ENCODE data around the gene ADAMTS17.

Gene ADAMTS17

DNA sequence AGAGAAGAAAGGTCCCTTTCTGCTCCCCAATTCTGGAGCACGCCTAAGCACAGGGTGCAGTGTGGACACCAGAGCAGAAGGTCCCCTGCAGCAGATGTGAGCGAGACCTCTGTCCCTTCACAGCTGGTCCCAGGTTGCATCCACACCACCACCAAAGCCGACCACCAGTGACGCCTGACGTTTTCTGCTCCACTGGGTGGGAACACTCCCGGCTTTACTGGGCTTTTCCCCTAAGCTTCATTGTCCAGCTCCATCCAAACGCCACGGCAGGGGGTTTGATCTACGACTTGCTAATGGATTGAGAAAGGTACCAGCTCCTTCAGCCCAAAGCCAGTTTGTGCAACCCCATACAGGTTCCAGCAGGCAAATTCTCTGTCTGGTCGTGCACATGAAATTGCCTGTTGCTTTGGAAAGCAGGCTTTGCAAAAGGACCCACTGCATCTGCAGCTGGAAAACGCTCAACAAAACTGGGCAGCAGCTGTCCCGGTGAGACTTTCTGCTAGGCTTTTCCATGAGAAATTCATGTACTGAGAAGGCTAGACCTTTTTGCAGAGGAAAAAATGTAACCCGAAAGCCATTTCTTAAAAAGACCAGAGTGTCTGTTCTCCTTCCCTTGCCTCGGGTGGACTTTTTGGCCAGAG is 31.1 kb downstream of the ADAMTS17 start:
- no peak for DNase-seq (ENCODE audit: low read depth in 2 of 2)

DNA sequence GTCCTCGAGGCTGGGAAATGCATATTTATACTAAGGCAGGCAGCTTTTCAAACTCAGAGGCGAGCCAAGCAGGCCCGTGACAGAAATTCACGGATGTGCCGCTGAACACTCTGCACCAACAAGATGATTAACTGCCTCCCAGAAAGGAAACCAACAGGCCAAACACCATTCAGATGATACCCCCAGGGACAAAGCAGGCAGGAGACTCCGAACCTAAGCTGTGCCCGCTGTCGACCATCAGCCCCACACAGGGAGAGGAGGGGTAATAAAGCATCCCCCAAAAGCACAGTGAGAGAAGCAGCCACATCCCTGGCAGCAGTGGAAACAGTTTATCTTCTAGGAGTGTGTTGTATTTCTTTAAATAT is 31.8 kb downstream of the ADAMTS17 start:
- no peak for DNase-seq (ENCODE audit: low read depth in 2 of 2)

DNA sequence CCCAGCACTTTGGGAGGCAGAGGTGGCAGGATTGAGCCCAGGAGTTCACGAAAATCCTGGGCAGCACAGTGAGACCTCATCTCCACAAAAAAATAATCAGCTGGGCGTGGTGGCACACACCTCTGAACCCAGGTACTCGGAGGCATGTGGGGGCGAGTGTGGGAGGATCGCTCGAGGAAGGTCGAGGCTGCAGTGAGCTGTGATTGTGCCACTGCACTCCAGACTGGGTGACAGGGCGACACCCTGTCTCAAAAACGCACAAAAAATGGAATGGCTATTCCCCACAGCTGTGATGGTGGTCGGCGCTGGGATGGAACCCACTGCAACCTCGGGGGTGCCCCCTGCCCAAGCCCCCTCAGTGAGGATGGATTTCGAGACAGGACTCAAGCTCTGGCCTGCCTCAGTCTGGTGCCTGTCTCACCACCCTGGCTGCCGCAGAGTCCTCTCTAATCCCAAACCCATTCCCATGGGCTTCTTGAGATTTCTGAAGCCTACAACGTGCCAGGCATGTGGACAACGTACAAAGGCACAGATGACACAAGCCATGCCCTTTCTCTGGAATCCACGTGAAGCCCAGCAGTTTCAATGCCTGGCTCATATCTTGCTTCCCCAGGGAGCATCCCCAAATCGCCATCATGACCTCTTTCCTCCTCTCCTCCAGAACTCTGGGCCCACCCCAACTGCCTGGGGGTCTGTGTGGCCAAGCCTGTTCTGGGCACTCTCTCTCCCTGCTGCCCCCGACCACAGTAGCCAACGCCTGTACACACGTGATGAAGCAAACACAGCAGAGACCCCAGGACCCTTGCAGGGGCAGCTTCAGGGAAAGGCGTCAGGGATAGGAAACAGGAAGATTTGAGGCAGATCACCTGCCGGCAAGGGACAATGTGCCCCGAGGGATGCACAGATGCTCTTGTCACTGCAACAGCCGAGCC is 32.4 kb downstream of the ADAMTS17 start:
- no peak for DNase-seq (ENCODE audit: low read depth in 2 of 2)

DNA sequence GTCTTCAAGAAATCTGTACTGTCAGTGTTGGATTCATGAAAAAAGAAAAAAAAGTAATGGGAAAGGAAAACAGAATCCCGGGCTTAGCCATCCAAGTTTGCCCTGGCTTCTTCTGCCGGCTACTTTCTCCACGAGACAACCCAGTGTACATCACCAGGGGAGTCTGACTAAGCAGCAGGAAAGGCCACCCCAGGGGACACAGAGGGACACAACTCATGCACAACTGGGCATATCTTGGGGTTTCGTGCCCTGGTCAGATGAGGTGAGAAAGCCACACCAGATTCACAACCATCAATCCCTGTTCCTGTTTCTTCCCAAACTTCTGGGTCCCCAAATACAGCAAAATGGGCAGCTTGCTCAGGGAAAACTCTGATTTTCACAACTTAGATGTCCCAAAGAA is 33.2 kb downstream of the ADAMTS17 start:
- no peak for DNase-seq (ENCODE audit: low read depth in 2 of 2)

DNA sequence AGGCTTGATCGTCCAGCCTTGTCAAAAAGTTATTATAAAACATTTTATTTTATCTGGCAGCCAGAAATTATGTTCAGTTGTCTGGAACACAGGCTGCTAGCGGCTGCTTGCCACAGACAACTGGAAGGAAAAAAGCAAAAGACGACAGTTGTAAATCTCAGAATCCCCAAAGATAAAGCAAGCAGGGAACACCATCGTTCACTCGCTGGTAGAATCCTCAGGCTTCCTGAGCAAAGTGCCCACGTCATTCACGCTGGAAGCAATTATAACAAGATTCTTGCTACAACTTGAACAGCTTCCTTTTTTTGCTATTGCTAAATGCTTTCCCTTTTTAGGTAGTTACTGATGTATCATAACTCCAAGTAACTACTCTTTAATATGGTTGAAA is 33.6 kb downstream of the ADAMTS17 start:
- DNase-seq (ENCODE audit: low read depth in 2 of 2): no peak

DNA sequence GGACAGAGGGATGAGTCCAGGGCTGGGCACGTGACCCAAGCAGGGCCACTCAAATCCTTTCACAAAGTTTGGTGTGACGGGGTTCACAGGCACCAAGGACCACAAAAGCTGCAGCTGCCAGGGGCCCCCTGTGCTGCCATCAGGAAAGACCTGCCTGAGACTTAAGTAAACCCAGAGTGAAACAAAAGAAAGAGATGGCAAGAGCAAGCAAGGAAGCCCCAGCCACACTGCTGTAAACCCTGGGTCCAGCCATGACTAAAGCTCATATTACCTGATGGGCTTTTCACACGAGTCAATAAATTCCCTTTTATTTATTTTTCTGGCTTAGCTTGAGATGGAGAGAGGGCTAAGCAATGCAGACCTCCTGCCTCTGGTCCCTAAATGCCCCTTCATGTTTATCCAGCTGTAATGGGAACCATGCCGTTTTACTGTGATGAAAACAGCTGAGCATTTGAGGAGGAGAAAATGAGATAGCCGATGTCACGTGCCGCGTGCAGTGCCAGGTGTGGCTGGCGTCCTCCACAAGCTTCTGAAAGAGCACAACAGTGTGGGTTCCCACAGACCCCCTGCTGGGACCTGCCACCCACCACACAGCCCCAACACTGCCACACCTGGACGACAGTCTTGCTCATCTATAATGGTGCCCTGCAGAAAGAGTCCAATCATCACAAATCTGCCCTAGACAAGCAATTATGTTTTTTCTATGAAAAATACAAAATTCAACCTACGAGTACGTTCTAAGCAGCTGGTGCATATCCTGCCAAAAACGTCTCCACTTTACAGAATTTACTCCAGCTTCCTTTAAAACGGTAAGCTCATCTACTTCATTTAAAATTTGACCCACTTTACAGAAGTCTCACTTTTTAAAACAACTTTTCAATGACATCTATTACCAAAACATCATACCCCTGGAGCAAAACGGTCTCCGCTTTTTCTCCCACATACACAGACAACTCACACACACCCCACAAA is 34.2 kb downstream of the ADAMTS17 start:
- no peak for DNase-seq (ENCODE audit: low read depth in 2 of 2)

DNA sequence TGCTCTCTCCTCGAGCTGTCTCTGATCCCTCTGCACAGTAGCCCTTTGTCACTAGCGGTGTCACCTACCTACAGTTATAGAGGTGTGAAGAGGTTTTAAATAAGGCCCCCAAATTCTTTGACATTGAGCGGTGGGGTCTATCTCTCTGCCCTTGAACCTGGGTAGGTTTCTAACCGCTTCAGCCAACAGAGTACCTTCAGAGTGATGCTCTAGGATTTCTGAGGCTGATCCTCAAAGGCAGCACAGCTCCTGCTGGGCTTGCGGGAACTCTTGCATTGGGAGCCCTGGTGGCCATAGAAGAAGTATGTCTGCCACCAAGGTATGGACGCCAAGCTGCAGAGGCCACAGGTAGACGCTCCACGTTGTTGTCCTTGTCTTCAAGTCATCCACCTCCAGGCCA is 35.7 kb downstream of the ADAMTS17 start:
- no peak for DNase-seq (ENCODE audit: low read depth in 2 of 2)

DNA sequence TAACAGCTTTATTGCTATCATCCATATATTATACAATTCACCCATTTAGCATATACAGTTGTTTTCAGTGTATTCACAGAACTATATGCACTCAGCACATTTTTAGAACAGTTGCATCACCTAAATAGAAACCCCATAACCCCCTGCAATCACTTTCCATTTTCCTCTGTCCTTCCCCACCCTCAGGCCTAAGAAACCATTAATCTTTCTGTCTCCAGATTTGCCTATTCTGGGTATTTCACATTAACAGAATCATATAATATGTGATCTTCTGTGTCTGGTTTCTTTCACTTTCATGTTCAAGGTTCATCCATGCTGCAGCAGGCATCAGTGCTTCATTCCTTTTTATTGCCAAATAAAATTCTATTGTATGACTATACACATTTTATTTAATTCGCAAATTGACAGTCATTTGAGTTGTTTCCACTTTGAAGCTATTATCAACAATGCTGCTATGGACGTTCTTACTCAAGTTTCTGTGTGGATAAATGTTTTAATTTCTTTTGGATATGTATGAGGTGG is 39.8 kb downstream of the ADAMTS17 start:
- no peak for DNase-seq (ENCODE audit: low read depth in 2 of 2)

DNA sequence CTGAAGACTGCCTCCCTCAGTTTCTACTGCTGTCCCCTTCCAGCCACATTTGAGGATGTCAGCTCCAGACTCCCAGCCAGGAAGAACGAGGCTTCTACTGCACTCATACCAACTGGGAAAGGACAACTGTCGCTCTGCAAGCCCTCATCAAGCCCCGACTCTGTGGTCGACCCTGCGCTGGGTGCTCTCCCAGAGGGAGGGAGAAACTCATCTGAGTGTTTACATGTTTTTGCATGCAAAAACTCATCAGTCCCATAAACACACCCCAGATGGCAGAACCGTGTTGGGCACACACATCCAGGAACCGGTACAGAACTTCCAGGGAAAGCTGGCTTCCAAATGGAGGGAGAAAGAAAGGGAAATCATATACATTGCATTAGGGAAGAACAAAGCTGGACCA is 43.5 kb downstream of the ADAMTS17 start:
- no peak for DNase-seq (ENCODE audit: low read depth in 2 of 2)

DNA sequence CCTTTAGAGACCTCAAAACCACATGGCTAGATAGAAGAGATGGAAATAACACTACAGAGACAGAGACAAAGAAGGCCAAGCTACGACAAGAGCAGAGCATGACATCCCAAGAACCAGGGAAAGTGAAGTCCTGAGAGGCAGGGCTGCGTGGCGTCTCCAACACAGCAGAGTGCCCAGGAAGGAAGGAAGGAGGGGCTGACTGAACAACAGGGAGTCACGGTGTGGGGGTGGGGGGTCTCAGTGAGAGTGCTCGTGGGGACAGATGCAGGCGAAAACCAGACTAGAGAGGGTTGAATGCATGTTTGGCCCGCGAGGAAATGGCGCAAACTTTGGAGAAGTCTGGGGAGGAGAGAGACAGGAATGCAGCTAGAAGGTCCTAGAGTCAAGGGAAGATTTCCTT is 44.0 kb downstream of the ADAMTS17 start:
- no peak for DNase-seq (ENCODE audit: low read depth in 2 of 2)

DNA sequence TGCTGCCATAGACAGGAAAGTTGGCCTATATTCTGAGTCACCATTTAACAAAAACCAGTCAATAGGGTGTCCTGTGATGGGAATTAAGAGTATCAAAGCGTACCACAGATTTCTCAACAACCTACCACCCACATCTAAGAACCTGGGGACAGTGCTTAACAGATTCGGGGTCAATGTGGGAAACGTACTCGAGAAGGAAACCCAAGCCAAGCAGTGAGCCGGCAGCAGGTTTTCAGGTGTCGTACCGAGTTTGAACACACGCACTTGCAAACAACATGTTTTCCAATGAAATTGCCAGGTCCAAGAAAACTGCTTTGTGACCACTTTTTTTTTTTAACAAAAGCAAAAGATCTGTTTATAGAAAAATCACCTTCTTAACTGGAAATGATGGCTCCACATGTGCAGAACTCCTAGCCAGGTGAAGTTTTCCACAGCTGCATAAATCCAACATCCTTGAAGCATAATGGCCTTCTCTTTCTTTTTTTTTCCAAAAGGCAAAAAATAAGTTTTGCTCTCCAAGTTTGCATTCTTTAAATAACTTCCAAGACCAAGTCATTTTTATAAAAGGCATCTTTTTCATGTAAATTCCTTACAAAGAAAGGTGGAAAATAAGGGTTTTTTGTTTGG is 45.7 kb downstream of the ADAMTS17 start:
- no peak for DNase-seq (ENCODE audit: low read depth in 2 of 2)

DNA sequence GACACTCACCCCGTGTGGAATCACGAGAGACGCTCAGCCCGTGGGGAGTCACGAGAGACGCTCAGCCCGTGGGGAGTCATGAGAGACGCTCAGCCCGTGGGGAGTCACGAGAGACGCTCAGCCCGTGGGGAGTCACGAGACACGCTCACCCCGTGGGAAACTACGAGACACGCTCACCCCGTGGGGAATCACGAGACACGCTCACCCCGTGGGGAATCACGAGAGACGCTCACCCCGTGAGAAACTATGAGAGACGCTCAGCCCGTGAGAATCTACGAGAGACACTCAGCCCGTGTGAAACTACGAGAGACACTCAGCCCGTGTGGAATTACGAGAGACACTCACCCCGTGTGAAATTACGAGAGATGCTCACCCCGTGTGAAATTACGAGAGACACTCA is 49.8 kb downstream of the ADAMTS17 start:
- DNase-seq (ENCODE audit: low read depth in 2 of 2): no peak

DNA sequence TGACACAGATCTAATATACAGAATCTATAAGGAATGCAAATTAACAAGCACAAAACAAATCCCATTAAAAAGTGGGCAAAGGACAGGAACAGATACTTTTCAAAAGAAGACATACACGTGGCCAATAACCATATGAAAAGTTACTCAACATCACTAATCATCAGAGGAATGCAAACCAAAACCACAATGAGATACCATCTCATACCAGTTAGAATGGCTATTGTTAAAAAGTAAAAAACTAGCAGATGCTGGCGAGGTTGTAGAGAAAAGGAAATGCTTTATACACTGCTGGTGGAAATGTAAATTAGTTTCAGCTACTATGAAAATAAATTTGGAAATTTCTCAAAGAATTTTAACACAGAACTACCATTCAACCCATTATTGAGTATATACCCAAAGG is 50.7 kb downstream of the ADAMTS17 start:
- no peak for DNase-seq (ENCODE audit: low read depth in 2 of 2)

DNA sequence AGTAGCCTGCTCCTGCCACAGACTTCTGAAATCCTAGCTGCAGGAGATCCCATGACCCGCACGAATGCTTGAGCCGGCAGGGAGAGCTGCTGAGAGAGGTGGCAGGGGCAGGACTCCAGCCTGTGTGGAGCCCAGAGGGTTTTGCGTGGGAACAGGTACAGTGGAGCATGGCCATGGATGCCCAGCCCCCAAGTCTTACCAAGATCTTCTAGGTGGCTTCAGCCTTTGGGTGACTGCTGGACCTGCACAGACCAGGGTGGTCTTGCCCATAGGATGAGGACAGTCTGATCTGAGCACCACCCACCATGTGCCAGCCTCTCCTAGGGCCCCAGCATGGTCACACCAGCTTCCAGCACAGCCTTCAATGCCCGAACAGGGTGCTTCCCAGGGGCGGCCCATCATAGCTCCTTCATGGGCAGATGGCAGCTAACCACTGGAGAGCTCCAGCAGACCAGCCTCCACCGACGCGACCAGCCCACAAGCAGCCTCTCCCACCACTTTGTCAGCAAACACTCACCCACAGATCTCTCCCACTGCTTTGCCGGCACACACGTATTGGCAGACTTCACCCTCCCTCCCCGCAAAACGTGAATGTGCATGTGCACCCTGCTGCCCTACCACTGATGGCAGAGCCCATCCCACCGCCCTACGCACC is 56.0 kb downstream of the ADAMTS17 start:
- DNase-seq (ENCODE audit: low read depth in 2 of 2): no peak

DNA sequence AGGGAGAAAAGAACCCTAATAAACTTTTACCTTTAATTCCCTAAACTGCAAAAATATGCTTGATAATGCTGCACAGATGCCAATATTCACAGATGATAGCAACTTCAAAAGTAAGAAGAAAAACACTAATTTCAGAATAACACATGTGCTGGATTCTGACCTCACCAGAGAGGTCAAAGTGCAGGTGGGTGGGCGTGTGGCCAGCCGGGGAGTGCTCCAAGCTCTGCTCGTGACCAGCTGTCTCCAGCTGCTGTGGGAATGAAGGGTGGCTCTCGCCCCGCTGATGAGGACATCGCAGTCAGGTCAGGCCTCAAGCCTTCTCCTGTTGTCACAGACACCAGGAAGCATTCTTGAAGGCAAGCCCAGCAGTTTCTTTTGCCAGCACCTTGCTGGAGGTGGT is 57.1 kb downstream of the ADAMTS17 start:
- no peak for DNase-seq (ENCODE audit: low read depth in 2 of 2)

DNA sequence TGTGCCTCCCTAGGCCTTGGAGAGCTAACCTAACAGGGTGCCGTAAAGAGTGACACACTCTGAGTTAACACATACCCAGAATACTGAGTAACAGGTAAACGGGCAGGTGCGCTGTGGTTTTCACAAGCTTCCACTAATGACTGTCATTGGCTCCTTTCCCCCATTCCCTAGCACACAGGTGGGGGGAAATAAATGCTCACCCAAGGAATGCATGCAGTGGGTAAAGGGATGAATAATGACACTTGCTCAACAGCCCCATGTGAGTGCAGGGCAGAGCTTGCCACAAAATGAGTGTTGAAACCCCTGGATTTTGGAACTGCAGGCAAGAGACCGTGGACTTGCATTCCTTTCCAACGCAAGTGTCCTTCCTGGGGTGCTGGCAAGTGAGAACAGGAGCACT is 57.6 kb downstream of the ADAMTS17 start:
- no peak for DNase-seq (ENCODE audit: low read depth in 2 of 2)

DNA sequence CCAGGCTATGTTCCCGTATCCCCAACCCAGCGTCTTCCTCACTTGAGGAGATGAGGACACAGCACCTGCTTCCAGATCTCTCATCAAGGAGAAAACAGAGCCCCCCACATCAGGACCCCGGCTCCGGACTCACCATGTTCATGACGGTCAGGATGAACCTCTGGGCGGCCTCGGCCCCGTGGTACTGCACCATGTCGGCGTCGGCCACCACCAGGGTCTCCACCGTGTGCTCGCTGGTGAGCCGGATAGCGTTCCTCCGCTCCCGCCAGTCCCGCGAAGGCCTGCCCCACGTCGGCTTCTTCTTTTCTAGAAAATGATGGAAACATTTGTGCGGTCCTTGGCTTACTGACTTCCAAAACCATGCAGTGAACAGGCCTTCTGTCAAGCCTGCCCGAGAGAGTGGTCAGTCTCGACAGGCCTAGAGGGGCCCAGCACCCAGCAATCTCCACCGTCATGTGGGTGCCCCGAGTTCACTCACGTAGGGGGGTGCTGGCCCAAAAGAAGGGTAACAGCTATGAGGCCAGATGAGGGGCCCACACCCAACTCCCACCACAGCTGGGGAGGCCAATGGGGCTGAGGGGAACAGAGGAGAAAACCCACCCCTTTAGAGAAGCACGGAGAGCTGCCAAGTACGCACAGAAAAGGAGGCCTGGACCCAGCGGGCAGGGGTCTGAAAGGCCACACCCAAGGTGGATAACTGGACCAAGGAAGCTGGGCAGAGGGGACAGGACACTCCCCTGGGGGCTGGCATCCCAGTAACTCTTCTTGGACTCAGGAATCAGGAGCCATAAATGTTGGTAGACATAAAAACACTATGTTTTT is 60.5 kb downstream of the ADAMTS17 start:
- no peak for DNase-seq (ENCODE audit: low read depth in 2 of 2)

DNA sequence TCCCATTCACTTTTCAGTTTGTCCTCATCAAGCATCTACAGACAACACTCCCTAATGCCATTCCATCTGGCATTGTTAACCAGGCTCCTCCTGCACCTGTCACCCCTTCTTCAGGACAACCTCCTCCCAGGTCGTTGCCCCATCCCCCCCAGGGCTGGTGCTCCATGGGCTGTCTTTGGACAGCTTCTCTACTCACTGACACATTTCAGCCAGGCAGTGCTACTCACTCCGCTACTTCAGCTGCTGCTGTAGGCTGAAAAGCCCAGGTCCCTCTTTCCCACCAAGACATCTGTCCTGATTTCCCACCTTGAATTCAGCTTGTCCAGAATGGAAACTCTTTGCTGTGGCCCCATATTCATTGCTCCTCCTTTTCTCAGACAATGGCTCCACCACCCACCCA is 61.9 kb downstream of the ADAMTS17 start:
- DNase-seq (ENCODE audit: low read depth in 2 of 2): no peak

DNA sequence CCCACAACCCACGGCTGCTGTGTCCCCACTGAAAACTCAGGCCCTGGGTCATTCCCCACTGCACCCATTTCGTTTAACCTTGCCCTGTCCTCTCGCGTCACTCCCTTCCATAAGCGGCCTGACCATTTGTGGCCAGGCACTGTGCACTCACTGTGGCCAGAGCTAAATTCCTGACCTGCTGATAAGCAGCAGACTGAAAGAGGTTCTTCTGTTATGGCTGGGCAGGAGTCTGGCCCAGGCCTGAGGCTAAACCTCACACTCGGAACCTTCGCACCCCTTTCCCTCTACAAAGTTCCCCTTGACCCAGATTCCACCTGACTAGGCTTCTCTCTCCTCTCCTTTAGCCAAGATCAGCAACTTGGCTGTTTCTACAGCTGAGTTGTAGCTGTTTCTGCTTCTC is 62.3 kb downstream of the ADAMTS17 start:
- no peak for DNase-seq (ENCODE audit: low read depth in 2 of 2)
